Measurements from ENCODE around the gene SYF2. TPM values are rescaled to one million over a fixed set of nuclear protein-coding genes. Genes with fewer than 3 reads are reported as not detected.

SYF2 gene
- total RNA-seq, 8 experiments from 2014 or later: 58.6 to 99.9 (median 85.8) TPM

Other genes with a start within 250 kb of the SYF2 start
- gene RSRP1, start 15.0 kb upstream of the SYF2 start, total RNA-seq: 100 to 1,000 TPM in 5 of 8 experiments, 10 to 100 TPM in 3; 78.4 to 172 (median 102) TPM
- 1 to 10 TPM in 1 of 8 experiments, under 1 TPM in 7; 0.10 to 1.1 (median 0.44) TPM for gene RHD, start 40.0 kb upstream of the SYF2 start, total RNA-seq
- gene TMEM50A, start 105.8 kb upstream of the SYF2 start, total RNA-seq: 100 to 1,000 TPM in 2 of 8 experiments, 10 to 100 TPM in 6; 66.5 to 109 (median 74.7) TPM
- 10 to 100 TPM in 2 of 8 experiments, 1 to 10 TPM in 4, under 1 TPM in 1, not detected in 1; 0.27 to 11.2 (median 3.3) TPM for gene RHCE, start 188.3 kb upstream of the SYF2 start, total RNA-seq
- gene MACO1, start 198.4 kb upstream of the SYF2 start, total RNA-seq: 10 to 100 TPM; 13.2 to 57.1 (median 41.8) TPM